ENCODE results near the gene TMEM204. TPM values are rescaled to one million over a fixed set of nuclear protein-coding genes. Genes with fewer than 3 reads are reported as not detected.

The TMEM204 gene
- total and polyA plus RNA-seq, 2 donors: 10.3 to 29.3 TPM

DNA sequence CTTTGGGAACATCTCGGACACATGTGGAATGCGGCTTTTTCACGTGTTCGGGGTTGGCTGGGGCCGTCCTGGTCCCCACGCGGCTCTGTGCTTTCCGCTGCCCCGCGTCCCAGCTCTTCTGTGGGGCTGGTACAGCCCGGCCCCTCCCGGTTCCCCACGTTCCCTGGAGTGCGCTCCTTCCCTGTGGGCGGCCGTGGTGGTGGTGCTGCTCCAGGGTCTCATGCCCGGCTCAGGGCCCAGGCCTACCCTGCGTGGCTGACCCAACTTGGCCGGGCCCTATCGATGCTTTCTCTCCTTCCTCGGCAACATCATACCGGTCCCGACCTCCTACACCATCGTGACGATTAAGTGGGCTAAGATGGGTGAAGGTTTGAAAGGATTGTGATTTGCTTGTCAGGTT lies 37.0 kb upstream of the TMEM204 start:
- Histone ChIP-seq H3K9me3 (ENCODE audit: control insufficient read depth in 2 of 2, insufficient read depth in 1 of 2, low read length in 1 of 2) (no peaks in the 10 kb centered on the region), H3K4me3 (ENCODE audit: low read length in 2 of 2) (no peak overlapping the region), H3K27me3 (ENCODE audit: control insufficient read depth in 2 of 2, insufficient read depth in 1 of 2, low read length in 1 of 2) (no peaks in the 10 kb centered on the region), H3K27ac (ENCODE audit: low read depth in 1 of 2, low read length in 1 of 2) (no peak overlapping the region), H3K36me3 (ENCODE audit: control insufficient read depth in 2 of 2, insufficient read depth in 2 of 2, low read length in 1 of 2) (peaks cover 46 to 58% of the 10 kb centered on the region in 2 donors), H3K4me1 (ENCODE audit: control insufficient read depth in 2 of 2, insufficient read depth in 2 of 2, low read length in 2 of 2) (peaks cover 16 to 20% of the 10 kb centered on the region in 2 donors)
- no peak for DNase-seq (ENCODE audit: low read depth in 6 of 9, low spot score in 9 of 9)
- WGBS: 98% methylated on average over 25 of the region's 25 CpGs

DNA sequence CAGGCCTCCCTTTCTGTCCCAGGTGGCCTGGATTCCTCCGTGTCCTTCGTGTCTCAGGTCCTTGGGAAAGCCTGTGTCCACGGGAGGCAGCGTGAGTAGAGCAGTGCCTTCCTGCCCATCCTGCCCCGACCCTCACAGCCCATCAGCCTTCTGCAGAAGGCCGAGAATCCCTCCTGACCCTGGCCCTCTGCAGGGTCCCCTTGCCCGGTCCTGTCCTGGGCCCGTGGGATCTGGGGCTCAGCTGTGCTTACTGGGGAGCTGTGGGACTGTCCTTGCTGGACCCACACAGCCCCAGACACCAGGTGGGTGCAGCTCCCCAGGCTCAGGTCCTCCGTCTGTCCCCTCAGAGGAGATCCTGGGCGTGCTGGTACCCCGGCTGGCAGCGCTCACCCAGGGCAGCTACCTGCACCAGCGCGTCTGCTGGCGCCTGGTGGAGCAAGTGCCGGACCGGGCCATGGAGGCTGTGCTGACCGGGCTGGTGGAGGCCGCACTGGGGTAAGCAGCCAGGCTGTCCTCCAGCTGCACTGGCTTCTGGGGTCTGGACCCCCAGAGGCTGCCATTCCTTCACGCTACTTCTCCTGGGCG lies 36.4 kb upstream of the TMEM204 start:
- no peak for DNase-seq (ENCODE audit: low read depth in 6 of 9, low spot score in 9 of 9)
- Histone ChIP-seq H3K4me3 (ENCODE audit: low read length in 2 of 2) (no peak overlapping the region), H3K27me3 (ENCODE audit: control insufficient read depth in 2 of 2, insufficient read depth in 1 of 2, low read length in 1 of 2) (no peaks in the 10 kb centered on the region), H3K9me3 (ENCODE audit: control insufficient read depth in 2 of 2, insufficient read depth in 1 of 2, low read length in 1 of 2) (no peaks in the 10 kb centered on the region), H3K27ac (ENCODE audit: low read depth in 1 of 2, low read length in 1 of 2) (no peak overlapping the region), H3K4me1 (ENCODE audit: control insufficient read depth in 2 of 2, insufficient read depth in 2 of 2, low read length in 2 of 2) (peaks cover 16 to 20% of the 10 kb centered on the region in 2 donors), H3K36me3 (ENCODE audit: control insufficient read depth in 2 of 2, insufficient read depth in 2 of 2, low read length in 1 of 2) (peaks cover 53 to 64% of the 10 kb centered on the region in 2 donors)
- whole genome bisulfite sequencing: 95% methylated on average over 21 of the region's 21 CpGs

DNA sequence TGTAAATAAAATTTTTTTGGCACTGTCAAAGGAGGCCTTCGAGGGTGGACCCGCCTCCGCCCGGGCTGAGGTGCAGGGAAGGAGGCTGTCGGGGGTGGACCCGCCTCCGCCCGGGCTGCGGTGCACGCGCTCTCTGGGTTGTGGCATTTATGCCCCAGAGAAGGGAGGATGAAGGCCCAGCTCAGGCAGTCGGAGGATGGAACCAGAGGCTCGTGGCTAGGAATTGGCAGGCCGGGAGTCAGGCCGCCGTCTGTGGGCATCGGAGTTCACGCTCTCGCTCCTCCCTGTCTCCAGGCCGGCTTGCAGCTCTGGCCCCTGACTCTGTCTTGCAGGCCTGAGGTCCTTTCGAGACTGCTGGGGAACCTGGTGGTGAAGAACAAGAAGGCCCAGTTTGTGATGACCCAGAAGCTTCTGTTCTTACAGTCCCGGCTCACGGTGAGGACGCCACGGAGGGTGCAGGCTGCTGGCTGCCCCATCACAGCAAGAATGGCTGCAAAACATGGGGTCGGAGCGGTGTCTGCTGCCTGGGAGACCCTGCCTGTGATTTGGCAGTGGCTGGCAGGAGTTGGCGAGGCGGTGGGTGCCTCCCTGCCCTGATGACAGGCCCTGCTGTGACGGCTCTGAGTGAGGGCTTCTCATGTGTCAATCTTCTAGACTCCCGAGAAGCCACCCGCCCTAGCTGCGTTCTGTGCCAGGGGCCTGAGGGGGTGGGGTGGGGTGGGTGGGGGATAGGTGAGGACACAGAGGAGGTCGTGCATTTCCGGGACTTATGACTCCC lies 34.4 kb upstream of the TMEM204 start:
- H3K36me3 ChIP-seq (ENCODE audit: control insufficient read depth in 2 of 2, insufficient read depth in 2 of 2, low read length in 1 of 2): peaks cover 69 to 82% of the 10 kb centered on the region in 2 donors
- no peaks in the 10 kb centered on the region for H3K9me3 ChIP-seq (ENCODE audit: control insufficient read depth in 2 of 2, insufficient read depth in 1 of 2, low read length in 1 of 2)
- H3K4me3 ChIP-seq (ENCODE audit: low read length in 2 of 2): no peak overlapping the region
- H3K27me3 ChIP-seq (ENCODE audit: control insufficient read depth in 2 of 2, insufficient read depth in 1 of 2, low read length in 1 of 2): no peaks in the 10 kb centered on the region
- 97% methylated on average over 35 of the region's 35 CpGs for WGBS
- no peak for DNase-seq (ENCODE audit: low read depth in 6 of 9, low spot score in 9 of 9)
- H3K4me1 ChIP-seq (ENCODE audit: control insufficient read depth in 2 of 2, insufficient read depth in 2 of 2, low read length in 2 of 2): peaks cover 6% of the 10 kb centered on the region in 2 donors
- no peak overlapping the region for H3K27ac ChIP-seq (ENCODE audit: low read depth in 1 of 2, low read length in 1 of 2)

DNA sequence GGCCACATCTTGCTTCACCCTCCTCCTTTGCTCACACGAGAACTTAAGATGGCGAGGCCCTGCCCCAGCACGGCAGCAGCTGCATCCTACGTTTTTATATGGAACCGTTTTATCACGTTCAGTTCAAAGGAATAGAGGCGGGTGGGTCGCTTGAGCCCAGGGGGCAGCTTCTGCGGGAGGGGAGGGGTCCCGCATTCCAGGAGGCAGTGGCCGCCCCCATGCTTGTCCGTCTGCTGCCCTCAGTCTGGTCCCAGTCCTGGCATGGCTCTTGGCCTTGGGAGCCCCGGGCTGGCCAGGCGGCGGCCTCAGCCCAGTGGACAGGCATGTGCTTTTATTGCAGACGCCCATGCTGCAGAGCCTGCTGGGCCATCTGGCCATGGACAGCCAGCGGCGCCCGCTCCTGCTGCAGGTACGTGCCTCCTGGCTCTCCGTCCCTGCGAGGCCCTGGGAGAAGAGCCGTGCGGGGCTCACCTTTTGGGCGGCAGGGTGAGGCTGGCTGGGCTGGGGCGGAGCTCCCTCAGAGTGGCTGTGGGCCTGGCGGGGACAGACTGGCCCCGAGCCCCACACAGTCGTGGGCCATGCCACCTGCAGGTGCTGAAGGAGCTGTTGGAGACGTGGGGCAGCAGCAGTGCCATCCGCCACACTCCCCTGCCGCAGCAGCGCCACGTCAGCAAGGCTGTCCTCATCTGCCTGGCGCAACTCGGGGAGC lies 33.6 kb upstream of the TMEM204 start:
- no peak for DNase-seq (ENCODE audit: low read depth in 6 of 9, low spot score in 9 of 9)
- no peaks in the 10 kb centered on the region for H3K27me3 ChIP-seq (ENCODE audit: control insufficient read depth in 2 of 2, insufficient read depth in 1 of 2, low read length in 1 of 2)
- no peak overlapping the region for H3K27ac ChIP-seq (ENCODE audit: low read depth in 1 of 2, low read length in 1 of 2)
- H3K9me3 ChIP-seq (ENCODE audit: control insufficient read depth in 2 of 2, insufficient read depth in 1 of 2, low read length in 1 of 2): no peaks in the 10 kb centered on the region
- H3K4me1 ChIP-seq (ENCODE audit: control insufficient read depth in 2 of 2, insufficient read depth in 2 of 2, low read length in 2 of 2): no peaks in the 10 kb centered on the region
- no peak overlapping the region for H3K4me3 ChIP-seq (ENCODE audit: low read length in 2 of 2)
- 97% methylated on average over 36 of the region's 36 CpGs for WGBS
- peaks cover 66 to 76% of the 10 kb centered on the region in 2 donors for H3K36me3 ChIP-seq (ENCODE audit: control insufficient read depth in 2 of 2, insufficient read depth in 2 of 2, low read length in 1 of 2)

DNA sequence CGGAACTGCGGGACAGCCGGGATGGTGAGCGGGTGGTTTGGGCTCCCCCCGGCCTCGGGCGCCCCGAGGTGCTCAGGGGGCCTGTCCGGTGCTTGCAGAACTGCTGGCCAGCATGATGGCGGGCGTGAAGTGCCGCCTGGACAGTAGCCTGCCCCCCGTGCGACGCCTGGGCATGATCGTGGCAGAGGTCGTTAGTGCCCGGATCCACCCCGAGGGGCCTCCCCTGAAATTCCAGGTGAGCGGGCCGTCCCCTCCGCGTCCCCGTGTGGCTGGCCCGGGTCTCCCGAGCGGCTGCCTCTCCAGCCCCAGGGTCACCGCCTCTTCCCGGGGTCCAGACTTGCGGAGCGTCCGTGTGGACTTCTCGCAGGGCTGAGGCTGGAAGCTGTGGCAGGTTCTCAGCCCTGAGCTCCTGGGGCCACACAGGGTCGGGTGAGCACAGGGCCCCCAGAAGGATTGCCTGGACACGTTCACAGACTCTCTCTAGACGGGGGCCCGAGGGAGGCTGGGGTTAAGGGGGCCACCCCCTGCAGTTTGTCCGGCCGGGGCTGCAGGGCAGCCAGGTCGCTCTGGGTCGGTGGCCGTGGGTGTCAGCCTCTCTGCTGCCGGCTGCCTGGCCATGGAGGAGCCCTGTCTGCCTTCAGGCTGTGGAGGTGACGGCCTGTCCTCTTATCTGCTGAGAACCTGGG lies 32.9 kb upstream of the TMEM204 start:
- 98% methylated on average over 44 of the region's 44 CpGs for WGBS

DNA sequence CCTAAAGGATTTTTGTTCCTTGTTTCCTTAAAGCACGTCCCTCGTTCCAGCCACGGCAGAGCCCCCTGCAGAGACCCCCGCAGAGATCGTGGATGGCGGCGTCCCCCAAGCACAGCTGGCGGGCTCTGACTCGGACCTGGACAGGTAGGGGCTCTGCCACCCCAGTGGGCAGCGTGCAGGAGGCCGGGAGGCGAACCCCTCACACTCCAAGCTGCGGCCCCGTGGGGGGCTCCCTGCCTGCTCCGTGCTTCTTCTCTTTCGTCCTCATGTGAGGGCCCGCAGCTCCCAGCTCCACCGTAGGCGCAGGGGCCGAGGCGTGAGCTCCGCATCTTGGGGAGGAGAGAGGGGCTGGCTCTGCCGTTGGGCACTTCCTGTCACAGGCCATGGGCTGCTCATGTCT lies 31.8 kb upstream of the TMEM204 start:
- Histone ChIP-seq H3K27me3 (ENCODE audit: control insufficient read depth in 2 of 2, insufficient read depth in 1 of 2, low read length in 1 of 2) (no peaks in the 10 kb centered on the region), H3K9me3 (ENCODE audit: control insufficient read depth in 2 of 2, insufficient read depth in 1 of 2, low read length in 1 of 2) (no peaks in the 10 kb centered on the region), H3K4me1 (ENCODE audit: control insufficient read depth in 2 of 2, insufficient read depth in 2 of 2, low read length in 2 of 2) (no peaks in the 10 kb centered on the region), H3K4me3 (ENCODE audit: low read length in 2 of 2) (no peak overlapping the region), H3K36me3 (ENCODE audit: control insufficient read depth in 2 of 2, insufficient read depth in 2 of 2, low read length in 1 of 2) (peaks cover 65 to 73% of the 10 kb centered on the region in 2 donors), H3K27ac (ENCODE audit: low read depth in 1 of 2, low read length in 1 of 2) (no peak overlapping the region)
- DNase-seq (ENCODE audit: low read depth in 6 of 9, low spot score in 9 of 9): no peak
- 98% methylated on average over 23 of the region's 23 CpGs for WGBS

More for the DNA sequence above, 32.9 kb upstream of the TMEM204 start:
- Histone ChIP-seq H3K27me3 (ENCODE audit: control insufficient read depth in 2 of 2, insufficient read depth in 1 of 2, low read length in 1 of 2) (no peaks in the 10 kb centered on the region), H3K36me3 (ENCODE audit: control insufficient read depth in 2 of 2, insufficient read depth in 2 of 2, low read length in 1 of 2) (peaks cover 63 to 70% of the 10 kb centered on the region in 2 donors), H3K4me1 (ENCODE audit: control insufficient read depth in 2 of 2, insufficient read depth in 2 of 2, low read length in 2 of 2) (no peaks in the 10 kb centered on the region), H3K9me3 (ENCODE audit: control insufficient read depth in 2 of 2, insufficient read depth in 1 of 2, low read length in 1 of 2) (no peaks in the 10 kb centered on the region), H3K4me3 (ENCODE audit: low read length in 2 of 2) (no peak overlapping the region), H3K27ac (ENCODE audit: low read depth in 1 of 2, low read length in 1 of 2) (no peak overlapping the region)
- DNase-seq (ENCODE audit: low read depth in 6 of 9, low spot score in 9 of 9): no peak

DNA sequence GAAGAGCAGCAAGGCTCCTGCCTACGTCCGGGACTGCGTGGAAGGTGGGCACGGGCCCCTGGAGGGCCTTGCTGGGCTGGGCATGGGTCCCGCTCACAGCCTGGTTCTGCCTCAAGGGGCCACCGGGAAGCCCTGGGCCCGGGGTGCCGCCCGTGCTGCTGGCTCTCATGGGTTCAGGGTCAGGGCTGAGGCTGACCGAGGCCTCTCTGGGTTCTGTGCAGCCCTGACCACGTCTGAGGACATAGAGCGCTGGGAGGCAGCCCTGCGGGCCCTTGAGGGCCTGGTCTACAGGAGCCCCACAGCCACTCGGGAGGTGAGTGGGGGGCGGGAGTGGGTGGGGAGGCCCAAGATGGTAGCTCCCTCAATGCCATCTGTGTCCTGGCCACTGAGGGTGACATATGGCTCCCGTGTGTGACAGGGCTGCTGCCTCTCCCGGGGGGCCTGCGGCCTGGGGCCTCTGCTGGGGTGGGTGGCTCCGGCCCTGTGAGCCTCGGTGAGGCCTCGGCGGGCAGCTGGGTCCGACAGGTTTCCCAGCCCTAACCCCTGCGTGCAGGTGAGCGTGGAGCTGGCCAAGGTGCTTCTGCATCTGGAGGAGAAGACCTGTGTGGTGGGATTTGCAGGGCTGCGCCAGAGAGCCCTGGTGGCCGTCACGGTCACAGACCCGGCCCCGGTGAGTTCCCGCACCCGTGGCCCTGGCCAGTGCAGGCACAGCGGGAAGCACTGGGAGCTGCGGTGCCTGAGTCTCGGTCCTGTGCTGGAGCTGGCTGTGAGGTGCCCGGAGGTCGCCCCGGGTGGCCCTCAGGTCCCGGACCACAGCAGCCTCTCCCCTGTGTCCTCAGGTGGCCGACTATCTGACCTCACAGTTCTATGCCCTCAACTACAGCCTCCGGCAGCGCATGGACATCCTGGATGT lies 31.1 kb upstream of the TMEM204 start:
- DNase-seq (ENCODE audit: low read depth in 6 of 9, low spot score in 9 of 9): no peak
- WGBS: 97% methylated on average over 42 of the region's 42 CpGs
- Histone ChIP-seq H3K27me3 (ENCODE audit: control insufficient read depth in 2 of 2, insufficient read depth in 1 of 2, low read length in 1 of 2) (no peaks in the 10 kb centered on the region), H3K4me3 (ENCODE audit: low read length in 2 of 2) (no peak overlapping the region), H3K27ac (ENCODE audit: low read depth in 1 of 2, low read length in 1 of 2) (no peak overlapping the region), H3K36me3 (ENCODE audit: control insufficient read depth in 2 of 2, insufficient read depth in 2 of 2, low read length in 1 of 2) (peaks cover 60 to 69% of the 10 kb centered on the region in 2 donors), H3K9me3 (ENCODE audit: control insufficient read depth in 2 of 2, insufficient read depth in 1 of 2, low read length in 1 of 2) (no peaks in the 10 kb centered on the region), H3K4me1 (ENCODE audit: control insufficient read depth in 2 of 2, insufficient read depth in 2 of 2, low read length in 2 of 2) (no peaks in the 10 kb centered on the region)

DNA sequence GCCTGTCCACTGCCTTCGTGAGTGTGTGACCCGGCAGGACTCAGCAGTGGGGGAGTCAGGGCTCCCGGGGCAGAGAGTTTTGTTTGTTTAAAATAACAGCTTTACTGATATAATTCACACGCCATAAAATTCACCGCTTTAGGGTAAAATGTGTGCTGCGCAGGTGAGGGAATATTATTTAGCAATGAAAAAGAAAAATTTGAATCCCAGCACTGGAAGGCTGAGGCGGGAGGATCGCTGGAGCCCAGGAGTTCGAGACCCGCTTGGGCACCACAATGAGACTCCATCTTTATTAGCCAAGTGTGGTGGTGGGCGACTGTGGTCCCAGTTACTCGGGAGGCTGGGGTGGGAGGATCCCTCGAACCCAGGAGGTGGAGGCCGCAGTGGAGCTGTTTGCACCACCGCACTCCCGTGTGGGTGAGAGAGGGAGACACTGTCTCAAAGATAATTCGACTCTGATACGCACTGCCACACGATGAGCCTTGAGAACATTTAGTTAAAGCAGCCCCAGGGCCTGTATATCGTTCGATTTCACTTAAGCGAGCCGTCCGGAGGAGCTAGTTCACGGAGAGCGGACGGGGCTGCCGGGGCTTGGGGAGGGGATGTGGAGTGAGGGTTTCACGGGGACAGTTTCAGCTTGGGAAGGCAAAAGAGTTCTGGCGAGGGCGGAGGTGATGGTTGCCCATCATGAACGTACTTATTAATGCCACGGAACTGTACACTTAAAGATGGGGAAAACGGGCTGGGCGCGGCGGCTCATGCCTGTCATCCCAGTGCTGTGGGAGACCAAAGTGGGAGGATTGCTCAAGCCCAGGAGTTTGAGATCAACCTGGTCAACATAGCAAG lies 30.1 kb upstream of the TMEM204 start:
- Histone ChIP-seq H3K9me3 (ENCODE audit: control insufficient read depth in 2 of 2, insufficient read depth in 1 of 2, low read length in 1 of 2) (no peaks in the 10 kb centered on the region), H3K36me3 (ENCODE audit: control insufficient read depth in 2 of 2, insufficient read depth in 2 of 2, low read length in 1 of 2) (peaks cover 55 to 71% of the 10 kb centered on the region in 2 donors), H3K27me3 (ENCODE audit: control insufficient read depth in 2 of 2, insufficient read depth in 1 of 2, low read length in 1 of 2) (no peaks in the 10 kb centered on the region), H3K4me1 (ENCODE audit: control insufficient read depth in 2 of 2, insufficient read depth in 2 of 2, low read length in 2 of 2) (no peaks in the 10 kb centered on the region), H3K27ac (ENCODE audit: low read depth in 1 of 2, low read length in 1 of 2) (no peak overlapping the region), H3K4me3 (ENCODE audit: low read length in 2 of 2) (no peak overlapping the region)
- WGBS: 98% methylated on average over 37 of the region's 37 CpGs
- no peak for DNase-seq (ENCODE audit: low read depth in 6 of 9, low spot score in 9 of 9)
